IPS-18a (cell line): ENCODE results near the gene TSEN54.
"Not testable (repeated sequence)": the region's sequence is repeated elsewhere in the genome, so short reads cannot be mapped to it uniquely, and the experiment has no call there.

Experiments used
- H3K27ac ChIP-seq: one replicate; pipeline ENCODE4 v1.5.1; 2013; ENCODE audit warnings: low read length
- H3K27me3 ChIP-seq: one replicate; pipeline ENCODE4 v1.6.1; 2013; ENCODE audit warnings: mild to moderate bottlenecking, low read length; ENCODE audit not compliant: control insufficient read depth, insufficient read depth
- H3K36me3 ChIP-seq: one replicate; pipeline ENCODE4 v1.6.1; 2013; ENCODE audit warnings: low read depth, low read length; ENCODE audit not compliant: control insufficient read depth
- H3K4me1 ChIP-seq: one replicate; pipeline ENCODE4 v1.6.1; 2013; ENCODE audit warnings: low read depth, low read length; ENCODE audit not compliant: control insufficient read depth
- H3K4me3 ChIP-seq: one replicate; pipeline ENCODE4 v1.5.1; 2013; ENCODE audit warnings: low read length
- H3K9ac ChIP-seq: one replicate; pipeline ENCODE4 v1.6.1; 2013; ENCODE audit warnings: mild to moderate bottlenecking, low read length, moderate library complexity
- H3K9me3 ChIP-seq: one replicate; pipeline ENCODE4 v1.6.1; 2013; ENCODE audit warnings: low read depth, low read length; ENCODE audit not compliant: control insufficient read depth

The TSEN54 gene

DNA sequence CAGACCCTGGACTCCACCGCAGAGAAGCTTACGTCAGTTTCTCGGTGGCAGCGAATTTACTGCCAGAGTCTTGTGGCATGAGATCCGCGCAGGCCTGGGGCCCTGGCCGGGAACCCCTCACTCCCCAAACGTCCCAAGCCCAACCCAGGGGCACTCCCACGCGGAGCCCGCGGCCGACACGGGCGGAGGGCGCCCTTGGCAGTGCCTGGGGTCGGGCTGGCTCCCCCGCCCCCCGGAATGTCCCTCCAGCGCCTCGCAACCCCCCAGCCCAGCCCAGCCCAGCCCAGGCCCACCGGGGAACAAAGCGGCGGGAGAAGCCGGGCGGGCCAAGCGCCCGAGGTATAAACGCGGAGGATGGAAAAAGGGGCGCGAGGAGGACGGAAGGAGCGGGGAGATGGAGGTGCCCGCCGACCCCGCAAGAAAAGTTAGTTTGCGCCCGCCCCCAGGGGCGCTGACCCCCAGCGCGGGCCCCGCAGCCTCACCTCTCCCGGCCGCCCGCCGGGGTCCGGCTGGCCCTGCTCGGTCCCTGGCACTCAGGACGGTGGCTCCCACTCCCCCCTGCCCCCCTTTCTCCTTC, 1.3 kb upstream of the TSEN54 start:
- H3K4me1 ChIP-seq = peaks cover 3% of the 10 kb centered on the region
- no peaks in the 10 kb centered on the region for H3K9me3 ChIP-seq
- peak overlapping the region; percentile 87 for H3K4me3 ChIP-seq
- peak overlapping the region; percentile 68 for H3K9ac ChIP-seq
- H3K36me3 ChIP-seq = peaks cover 7% of the 10 kb centered on the region
- H3K27ac ChIP-seq = no peak overlapping the region
- no peaks in the 10 kb centered on the region for H3K27me3 ChIP-seq

DNA sequence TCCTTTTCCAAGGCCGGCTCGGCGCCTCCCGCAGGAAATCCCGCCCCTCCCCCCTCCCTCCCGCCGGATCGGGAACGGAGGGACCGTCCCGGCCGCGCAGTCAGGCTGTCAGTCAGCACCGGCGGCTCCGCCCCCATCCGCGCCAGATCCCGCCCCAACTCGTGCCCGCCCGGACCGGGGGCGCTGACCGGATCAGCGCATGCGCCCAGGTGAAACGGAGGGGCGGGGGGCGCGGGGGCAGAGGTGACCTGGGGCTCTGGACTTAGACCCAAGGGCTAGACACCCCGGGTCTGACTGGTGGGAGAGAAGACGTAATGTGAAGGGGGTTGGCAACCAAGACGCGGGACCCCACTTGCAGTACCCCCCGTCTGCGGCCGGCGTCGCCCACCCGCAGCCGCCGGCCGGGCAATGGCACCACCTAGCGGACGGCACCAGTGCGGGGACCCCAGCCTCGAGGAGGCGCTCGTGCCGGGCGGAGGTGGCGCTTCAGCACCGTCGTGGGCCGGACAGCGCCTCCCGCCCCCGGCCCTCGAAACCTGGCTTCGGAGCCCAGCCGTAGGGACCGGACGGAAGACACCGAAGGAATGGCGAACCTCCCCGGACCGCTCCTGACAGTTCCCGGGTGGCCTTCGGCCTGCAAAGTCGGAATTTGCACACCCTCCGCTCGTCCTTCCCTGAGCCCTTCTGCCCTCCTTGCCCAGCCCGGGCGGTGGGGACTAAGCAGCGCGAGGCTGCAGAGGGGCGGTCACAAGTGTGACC, 653 bp upstream of the TSEN54 start, which contains the start of gene CASKIN2:
CASKIN2 (minus strand) TSS at position 42 of the 759 bp plus-strand sequence. CDS start 1,733 bp downstream, outside the sequence.
- H3K4me3 ChIP-seq = peak within 1 kb of the TSS; percentile 87
- peaks cover 3% of the 10 kb centered on the region for H3K4me1 ChIP-seq
- no peak within 1 kb of the TSS for H3K27ac ChIP-seq
- peaks cover 7% of the 10 kb centered on the region for H3K36me3 ChIP-seq
- H3K27me3 ChIP-seq = no peaks in the 10 kb centered on the region
- H3K9ac ChIP-seq = peak within 1 kb of the TSS; percentile 68
- H3K9me3 ChIP-seq = no peaks in the 10 kb centered on the region

DNA sequence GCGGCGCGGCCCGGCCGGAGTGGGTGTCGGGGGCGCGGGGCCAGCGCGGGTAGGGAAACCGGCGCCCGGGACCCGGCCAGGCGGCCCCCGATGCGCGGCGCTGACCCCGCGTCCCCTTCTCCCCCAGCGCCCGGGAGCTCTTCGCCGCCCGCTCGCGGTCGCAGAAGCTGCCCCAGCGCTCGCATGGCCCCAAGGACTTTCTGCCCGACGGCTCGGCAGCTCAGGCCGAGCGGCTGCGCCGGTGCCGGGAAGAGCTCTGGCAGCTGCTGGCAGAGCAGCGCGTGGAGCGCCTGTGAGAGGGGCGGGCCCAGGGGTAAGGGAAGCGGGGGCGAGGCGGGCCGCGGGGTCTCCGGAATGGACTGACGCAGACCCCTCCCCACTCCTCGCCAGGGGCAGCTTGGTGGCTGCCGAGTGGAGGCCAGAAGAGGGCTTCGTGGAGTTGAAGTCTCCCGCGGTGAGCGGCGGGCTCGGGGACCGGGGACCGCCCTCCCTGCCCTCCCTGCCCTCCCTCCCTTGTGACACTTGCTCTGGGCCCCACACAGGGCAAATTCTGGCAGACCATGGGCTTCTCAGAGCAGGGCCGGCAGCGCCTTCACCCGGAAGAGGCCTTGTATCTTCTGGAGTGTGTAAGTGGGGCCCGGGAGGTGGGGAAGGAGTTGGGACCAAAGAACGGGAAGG, 430 bp downstream of the TSEN54 start:
- peaks cover 3% of the 10 kb centered on the region for H3K4me1 ChIP-seq
- H3K27me3 ChIP-seq = no peaks in the 10 kb centered on the region
- H3K9me3 ChIP-seq = no peaks in the 10 kb centered on the region
- H3K27ac ChIP-seq = no peak overlapping the region
- no peak overlapping the region for H3K9ac ChIP-seq
- H3K4me3 ChIP-seq = peak overlapping the region; percentile 83
- peaks cover 7% of the 10 kb centered on the region for H3K36me3 ChIP-seq

DNA sequence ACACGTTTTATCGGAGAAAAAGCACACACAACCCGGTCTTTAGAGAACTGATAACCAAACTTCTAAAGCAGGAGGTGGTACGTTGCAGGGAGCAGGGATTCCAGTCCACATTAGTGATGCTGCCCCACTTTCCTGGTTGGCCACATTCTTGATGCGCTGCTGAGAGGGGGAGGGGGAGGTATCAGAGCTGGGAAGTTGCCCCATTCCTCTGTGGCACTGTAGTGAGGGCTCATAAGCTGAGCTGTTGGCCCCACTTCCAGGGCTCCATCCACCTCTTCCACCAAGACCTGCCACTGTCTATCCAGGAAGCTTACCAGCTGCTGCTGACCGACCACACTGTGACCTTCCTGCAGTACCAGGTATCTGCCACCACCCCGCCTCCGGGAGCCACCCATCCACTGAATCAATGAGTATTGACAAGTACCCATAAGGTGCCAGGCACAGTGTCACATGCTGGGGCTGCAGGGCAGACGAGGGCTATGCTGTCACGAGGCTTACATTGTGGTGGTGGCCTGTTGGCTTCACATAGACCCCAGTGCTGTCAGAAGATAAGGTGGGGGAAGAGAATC, 1.1 kb downstream of the TSEN54 start:
- H3K9ac ChIP-seq = no peak overlapping the region
- H3K27me3 ChIP-seq = no peaks in the 10 kb centered on the region
- no peak overlapping the region for H3K27ac ChIP-seq
- H3K36me3 ChIP-seq = peaks cover 10% of the 10 kb centered on the region
- peak overlapping the region; percentile 83 for H3K4me3 ChIP-seq
- peaks cover 3% of the 10 kb centered on the region for H3K4me1 ChIP-seq
- no peaks in the 10 kb centered on the region for H3K9me3 ChIP-seq

DNA sequence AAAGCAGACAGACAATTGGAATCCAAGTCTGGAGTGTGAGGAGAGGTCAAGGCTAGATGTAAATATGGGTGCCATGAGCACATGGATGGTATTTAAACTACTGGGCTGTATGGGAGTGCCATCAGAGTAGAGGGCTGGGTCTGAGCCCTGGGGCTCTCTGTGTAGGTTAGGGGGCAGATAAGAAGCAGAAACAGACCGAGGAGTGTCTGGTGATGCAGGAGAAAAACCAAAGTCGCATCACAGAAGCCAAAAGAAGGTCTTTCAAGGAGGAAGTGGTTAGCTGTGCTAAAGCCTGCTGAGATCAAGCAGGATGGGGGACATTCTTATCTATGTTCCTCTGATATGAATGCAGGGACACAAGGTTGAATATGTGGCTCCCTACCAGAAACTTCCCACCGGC, 1.9 kb downstream of the TSEN54 start:
- Histone ChIP-seq H3K4me3 (no peak overlapping the region), H3K27ac (no peak overlapping the region)

DNA sequence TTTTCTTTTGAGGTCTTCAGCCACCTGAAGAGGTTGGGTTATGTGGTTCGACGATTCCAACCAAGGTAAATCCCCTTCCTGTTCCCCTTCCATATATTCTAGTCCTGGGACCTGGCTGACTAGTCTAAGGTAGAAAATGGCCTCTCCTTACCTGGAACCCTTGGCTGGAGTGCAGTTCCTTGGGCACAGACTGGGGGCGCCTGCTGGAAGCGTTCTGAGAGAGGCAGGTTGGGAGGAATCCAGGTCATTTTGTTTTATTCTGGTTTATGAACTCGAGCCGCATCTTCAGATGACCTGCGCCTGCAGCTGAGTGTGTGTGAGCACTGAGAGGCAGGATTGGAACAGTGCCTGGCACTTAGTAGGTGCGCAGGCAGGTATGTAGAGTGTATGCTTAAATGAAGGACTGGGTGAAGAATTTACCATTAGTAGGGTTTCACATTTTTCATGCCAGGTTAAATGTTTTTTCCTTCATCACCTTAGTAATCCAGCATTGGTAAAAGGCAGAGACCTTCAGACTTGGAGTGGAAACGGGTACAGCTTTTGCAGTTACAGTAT, 2.7 kb downstream of the TSEN54 start:
- peaks cover 4% of the 10 kb centered on the region for H3K4me1 ChIP-seq
- no peak overlapping the region for H3K9ac ChIP-seq
- H3K27me3 ChIP-seq = no peaks in the 10 kb centered on the region
- H3K4me3 ChIP-seq = no peak overlapping the region
- no peaks in the 10 kb centered on the region for H3K9me3 ChIP-seq
- peaks cover 16% of the 10 kb centered on the region for H3K36me3 ChIP-seq
- no peak overlapping the region for H3K27ac ChIP-seq

More for the DNA sequence above, 1.9 kb downstream of the TSEN54 start:
- peaks cover 12% of the 10 kb centered on the region for H3K36me3 ChIP-seq
- H3K4me1 ChIP-seq = peaks cover 3% of the 10 kb centered on the region
- H3K27me3 ChIP-seq = no peaks in the 10 kb centered on the region
- no peak overlapping the region for H3K9ac ChIP-seq
- no peaks in the 10 kb centered on the region for H3K9me3 ChIP-seq

DNA sequence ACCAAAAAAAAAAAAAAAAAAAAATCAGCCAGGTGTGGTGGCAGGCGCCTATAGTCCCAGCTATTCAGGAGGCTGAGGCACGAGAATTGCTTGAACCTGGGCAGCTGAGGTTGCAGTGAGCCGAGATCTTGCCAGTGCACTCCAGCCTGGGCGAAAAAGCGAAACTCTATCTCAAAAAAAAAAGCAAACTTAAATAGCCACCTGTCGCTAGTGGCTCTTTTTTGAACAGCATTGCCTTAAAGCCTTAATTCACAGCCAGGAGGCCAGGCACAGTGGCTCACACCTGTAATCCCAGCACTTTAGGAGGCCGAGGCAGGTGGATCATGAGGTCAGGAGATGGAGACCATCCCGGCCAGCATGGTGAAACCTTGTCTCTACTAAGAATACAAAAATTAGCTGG, 4.1 kb downstream of the TSEN54 start:
- H3K4me3 ChIP-seq, H3K9me3 ChIP-seq, H3K27me3 ChIP-seq, H3K9ac ChIP-seq, H3K27ac ChIP-seq, H3K4me1 ChIP-seq: not testable (repeated sequence)
- H3K36me3 ChIP-seq = peaks cover 18% of the 10 kb centered on the region

DNA sequence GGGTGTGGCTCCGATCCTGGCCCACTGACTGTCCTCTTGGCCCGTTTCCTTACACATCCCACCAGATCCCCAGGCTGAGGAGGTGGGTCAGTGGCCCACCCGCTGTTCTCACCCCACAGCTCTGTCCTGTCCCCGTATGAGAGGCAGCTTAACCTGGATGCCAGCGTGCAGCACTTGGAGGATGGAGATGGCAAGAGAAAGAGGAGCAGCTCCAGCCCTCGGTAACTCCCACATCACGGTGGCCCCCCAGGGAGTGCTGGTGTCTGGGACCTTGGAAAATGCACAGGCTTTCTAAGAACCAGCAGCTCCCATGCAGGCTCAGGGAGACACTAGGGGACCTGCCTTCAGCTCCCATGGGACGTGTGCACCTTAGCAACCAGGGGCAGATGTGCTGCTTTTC, 5.0 kb downstream of the TSEN54 start:
- Histone ChIP-seq H3K4me3 (no peak overlapping the region), H3K9ac (no peak overlapping the region), H3K9me3 (no peaks in the 10 kb centered on the region), H3K27me3 (peaks cover 2% of the 10 kb centered on the region), H3K4me1 (peaks cover 10% of the 10 kb centered on the region), H3K27ac (no peak overlapping the region), H3K36me3 (peaks cover 18% of the 10 kb centered on the region)

DNA sequence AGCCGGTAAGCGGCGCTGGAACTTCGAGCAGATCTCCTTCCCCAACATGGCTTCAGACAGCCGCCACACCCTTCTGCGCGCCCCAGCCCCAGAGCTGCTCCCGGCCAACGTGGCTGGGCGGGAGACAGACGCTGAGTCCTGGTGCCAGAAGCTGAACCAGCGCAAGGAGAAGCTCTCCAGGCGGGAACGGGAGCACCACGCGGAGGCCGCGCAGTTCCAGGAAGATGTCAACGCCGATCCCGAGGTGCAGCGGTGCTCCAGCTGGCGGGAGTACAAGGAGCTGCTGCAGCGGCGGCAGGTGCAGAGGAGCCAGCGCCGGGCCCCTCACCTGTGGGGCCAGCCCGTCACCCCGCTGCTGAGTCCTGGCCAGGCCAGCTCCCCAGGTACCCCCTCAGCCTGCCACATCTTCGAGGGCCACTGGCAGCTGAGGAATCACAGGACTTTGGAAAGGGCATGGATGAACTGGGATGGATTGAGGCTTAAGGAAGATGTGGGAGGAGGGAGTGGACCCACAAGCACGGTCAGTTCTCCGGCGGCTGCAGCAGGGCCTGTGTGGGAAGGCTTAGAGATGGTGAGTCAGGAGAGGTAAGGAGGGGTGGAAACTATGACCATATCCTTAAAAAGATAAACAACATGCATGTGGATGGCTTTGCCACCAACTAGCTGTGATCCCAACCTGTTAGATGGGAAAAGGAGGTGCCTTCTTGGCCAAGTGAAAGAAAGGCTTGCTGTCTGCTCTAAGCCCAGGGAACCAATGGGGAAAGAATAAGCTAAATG, 5.8 kb downstream of the TSEN54 start:
- H3K9me3 ChIP-seq = no peaks in the 10 kb centered on the region
- peaks cover 18% of the 10 kb centered on the region for H3K36me3 ChIP-seq
- H3K4me1 ChIP-seq = peaks cover 10% of the 10 kb centered on the region
- H3K27me3 ChIP-seq = peaks cover 11% of the 10 kb centered on the region
- no peak overlapping the region for H3K4me3 ChIP-seq
- no peak overlapping the region for H3K27ac ChIP-seq
- H3K9ac ChIP-seq = no peak overlapping the region

DNA sequence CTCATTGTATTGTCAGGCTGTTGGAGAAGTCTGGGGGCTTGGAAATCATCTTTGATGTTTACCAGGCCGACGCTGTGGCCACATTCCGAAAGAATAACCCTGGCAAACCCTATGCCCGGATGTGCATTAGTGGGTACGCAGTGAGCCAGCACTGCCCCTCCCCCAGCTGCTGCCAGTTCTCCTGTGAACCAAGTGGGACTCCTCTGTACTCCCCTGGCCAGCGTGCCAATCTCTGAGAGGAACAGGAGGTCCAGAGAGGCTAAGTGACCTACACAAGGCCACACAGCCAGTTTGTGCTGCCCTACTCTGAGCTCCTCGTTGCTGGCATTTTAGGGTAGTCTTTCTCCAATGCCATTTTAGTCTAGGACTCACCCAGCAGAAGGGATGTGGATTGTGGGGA, 7.3 kb downstream of the TSEN54 start:
- Histone ChIP-seq H3K27ac (no peak overlapping the region), H3K9ac (no peak overlapping the region), H3K36me3 (peaks cover 18% of the 10 kb centered on the region)

More for the DNA sequence above, 7.3 kb downstream of the TSEN54 start:
- no peaks in the 10 kb centered on the region for H3K9me3 ChIP-seq
- H3K4me1 ChIP-seq = peaks cover 6% of the 10 kb centered on the region
- no peak overlapping the region for H3K4me3 ChIP-seq
- H3K27me3 ChIP-seq = peaks cover 12% of the 10 kb centered on the region
